Measurements from ENCODE around the gene PFKL. TPM values are rescaled to one million over a fixed set of nuclear protein-coding genes. Genes with fewer than 3 reads are reported as not detected.

Gene PFKL
- total and polyA plus RNA-seq, 2 experiments from 2014 or later, result 199 to 239 TPM

- in situ Hi-C loops (cut with MboI), result no loop called here
These were observed 75.9 kb downstream of the PFKL start for GRCh38 chr21:44375761-44376241.

DNA sequence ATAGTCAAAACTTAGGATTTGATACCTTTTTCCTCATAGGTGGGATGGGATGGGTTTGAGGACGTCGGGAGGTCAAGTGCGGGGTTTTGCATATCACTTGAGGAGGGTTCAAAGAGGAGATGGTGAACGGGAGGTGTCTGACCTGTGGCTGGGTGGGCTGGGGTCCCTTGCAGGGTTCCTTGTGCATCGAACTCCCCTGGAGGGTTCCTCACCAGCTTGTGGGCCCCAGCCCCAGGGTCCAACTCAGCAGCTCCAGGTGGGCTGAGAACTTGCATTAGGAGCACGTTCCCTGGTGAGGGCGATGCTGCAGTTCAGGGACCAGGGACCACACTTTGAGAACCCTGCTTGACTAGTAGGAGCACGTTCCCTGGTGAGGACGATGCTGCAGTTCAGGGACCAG is 76.8 kb downstream of the PFKL start:
- WGBS, 2 experiments (ENCODE audit: low coverage in 1 of 2, low lambda C conversion rate in 2 of 2, missing lambda C conversion rate in 2 of 2), result 48 to 50% methylated on average over 9 of the region's 9 CpGs
- H3K27me3 ChIP-seq (replicated peaks; ENCODE audit: insufficient read depth), result no peaks in the 10 kb centered on the region; the same call in 1 of the 2 replicates
- no peaks in the 10 kb centered on the region for H3K36me3 ChIP-seq (ENCODE audit: low read depth)
- no peak for DNase-seq
- no peak overlapping the region for H3K27ac ChIP-seq
- H3K4me1 ChIP-seq (ENCODE audit: insufficient read depth), result no peaks in the 10 kb centered on the region
- H3K9me2 ChIP-seq (ENCODE audit: insufficient read depth), result no peaks in the 10 kb centered on the region
- H2AFZ ChIP-seq, result no peak overlapping the region
- H3K9ac ChIP-seq, result no peak overlapping the region
- H3K79me2 ChIP-seq (ENCODE audit: insufficient read depth), result no peaks in the 10 kb centered on the region
- TF ChIP-seq EZH2 (IDR thresholded peaks at IDR 0.05; ENCODE audit: insufficient read depth, poor library complexity, severe bottlenecking), result no peak
- no peak for TF ChIP-seq EZH2phosphoT487 (IDR thresholded peaks at IDR 0.05; ENCODE audit: insufficient read depth, low read depth)
- H4K20me1 ChIP-seq (ENCODE audit: insufficient read depth), result no peaks in the 10 kb centered on the region
- in situ Hi-C loops (cut with MboI), result no loop called here
- H3K4me3 ChIP-seq, result no peak overlapping the region
- H3K9me3 ChIP-seq (ENCODE audit: low read depth), result no peaks in the 10 kb centered on the region
- no peaks in the 10 kb centered on the region for H3F3A ChIP-seq (ENCODE audit: insufficient read depth)
- H3K4me2 ChIP-seq (ENCODE audit: unreplicated experiment), result no peak overlapping the region

More at GRCh38 chr21:44375761-44376241, 75.9 kb downstream of the PFKL start:
- DNase-seq, result no peak
- Histone ChIP-seq H3K4me1 (ENCODE audit: insufficient read depth) (no peaks in the 10 kb centered on the region), H3K4me2 (ENCODE audit: unreplicated experiment) (no peak overlapping the region), H3K9ac (no peak overlapping the region), H3K36me3 (ENCODE audit: low read depth) (no peaks in the 10 kb centered on the region), H3K79me2 (ENCODE audit: insufficient read depth) (no peaks in the 10 kb centered on the region), H3K9me2 (ENCODE audit: insufficient read depth) (no peaks in the 10 kb centered on the region), H3K4me3 (no peak overlapping the region), H3K27ac (no peak overlapping the region), H2AFZ (no peak overlapping the region), H3F3A (ENCODE audit: insufficient read depth) (no peaks in the 10 kb centered on the region), H3K27me3 (replicated peaks; ENCODE audit: insufficient read depth) (no peaks in the 10 kb centered on the region; the same call in 1 of the 2 replicates), H4K20me1 (ENCODE audit: insufficient read depth) (no peaks in the 10 kb centered on the region), H3K9me3 (ENCODE audit: low read depth) (no peaks in the 10 kb centered on the region)
- 48 to 57% methylated on average over 19 of the region's 19 CpGs for WGBS, 2 experiments (ENCODE audit: low coverage in 1 of 2, low lambda C conversion rate in 2 of 2, missing lambda C conversion rate in 2 of 2)
- TF ChIP-seq EZH2 (IDR thresholded peaks at IDR 0.05; ENCODE audit: insufficient read depth, poor library complexity, severe bottlenecking), result no peak
- no peak for TF ChIP-seq EZH2phosphoT487 (IDR thresholded peaks at IDR 0.05; ENCODE audit: insufficient read depth, low read depth)

Other genes starting within 250 kb of the PFKL start
- gene PWP2, start 192.7 kb upstream of the PFKL start, total RNA-seq (2014; rRNA removed; shearing (Covaris generic)), result 16.1 and 16.3 TPM in 2 replicates
- gene PWP2, start 192.7 kb upstream of the PFKL start, polyA plus RNA-seq (2016; fragmentation: Nextera tagmentation; extraction: Ambion mirVana), result 11.2 and 12.8 TPM in 2 replicates
- 39.6 and 45.7 TPM in 2 replicates for gene GATD3, start 166.4 kb upstream of the PFKL start, total RNA-seq (2014; rRNA removed; shearing (Covaris generic))
- gene GATD3, start 166.4 kb upstream of the PFKL start, polyA plus RNA-seq (2016; fragmentation: Nextera tagmentation; extraction: Ambion mirVana), result 49.1 and 50.9 TPM in 2 replicates
- under 0.01 and 0.25 TPM in 2 replicates for gene ICOSLG, start 59.1 kb upstream of the PFKL start, total RNA-seq (2014; rRNA removed; shearing (Covaris generic))
- gene ICOSLG, start 59.1 kb upstream of the PFKL start, polyA plus RNA-seq (2016; fragmentation: Nextera tagmentation; extraction: Ambion mirVana), result not detected in 2 replicates
- gene DNMT3L, start 38.2 kb upstream of the PFKL start, total RNA-seq (2014; rRNA removed; shearing (Covaris generic)), result not detected in 2 replicates
- not detected in 2 replicates for gene DNMT3L, start 38.2 kb upstream of the PFKL start, polyA plus RNA-seq (2016; fragmentation: Nextera tagmentation; extraction: Ambion mirVana)
- not detected in 2 replicates for gene AIRE, start 14.2 kb upstream of the PFKL start, total RNA-seq (2014; rRNA removed; shearing (Covaris generic))
- not detected in 2 replicates for gene AIRE, start 14.2 kb upstream of the PFKL start, polyA plus RNA-seq (2016; fragmentation: Nextera tagmentation; extraction: Ambion mirVana)
- 17.0 and 20.5 TPM in 2 replicates for gene CFAP410, start 39.3 kb downstream of the PFKL start, total RNA-seq (2014; rRNA removed; shearing (Covaris generic))
- 19.8 and 20.8 TPM in 2 replicates for gene CFAP410, start 39.3 kb downstream of the PFKL start, polyA plus RNA-seq (2016; fragmentation: Nextera tagmentation; extraction: Ambion mirVana)
- gene TRPM2, start 53.6 kb downstream of the PFKL start, total RNA-seq (2014; rRNA removed; shearing (Covaris generic)), result 0.13 and 0.22 TPM in 2 replicates
- not detected in 2 replicates for gene TRPM2, start 53.6 kb downstream of the PFKL start, polyA plus RNA-seq (2016; fragmentation: Nextera tagmentation; extraction: Ambion mirVana)
- gene LRRC3, start 155.5 kb downstream of the PFKL start, total RNA-seq (2014; rRNA removed; shearing (Covaris generic)), result 0.32 and 0.38 TPM in 2 replicates
- 0.28 and 0.29 TPM in 2 replicates for gene LRRC3, start 155.5 kb downstream of the PFKL start, polyA plus RNA-seq (2016; fragmentation: Nextera tagmentation; extraction: Ambion mirVana)
- not detected in 2 replicates for gene KRTAP10-1, start 240.1 kb downstream of the PFKL start, total RNA-seq (2014; rRNA removed; shearing (Covaris generic))
- gene KRTAP10-1, start 240.1 kb downstream of the PFKL start, polyA plus RNA-seq (2016; fragmentation: Nextera tagmentation; extraction: Ambion mirVana), result not detected in 2 replicates